SK-N-SH (cell line): Measurements from ENCODE around the gene TPGS1.

Source experiments
- CTCF ChIP-seq: fragments of 200-600 bp; sonication (generic); IDR thresholded peaks from 2 replicates; pipeline ENCODE4 v1.6.1; 2017; ENCODE audit warnings: antibody characterized with exemption, mild to moderate bottlenecking, moderate library complexity
- EP300 ChIP-seq, 2 experiments: IDR thresholded peaks; 2 replicates each; pipeline versions ENCODE4 v1.4.0 to v1.6.1; 2012; ENCODE audit warnings: borderline replicate concordance in 1 of 2, low read depth in 1 of 2, low read length in 1 of 2
- GABPA ChIP-seq: IDR thresholded peaks from 2 replicates; pipeline ENCODE4 v1.4.0; 2012; ENCODE audit warnings: low read depth, mild to moderate bottlenecking
- MAX ChIP-seq: IDR thresholded peaks from 2 replicates; pipeline ENCODE4 v1.4.0; 2012; ENCODE audit warnings: low read depth
- USF2 ChIP-seq: fragments of 150-350 bp; IDR thresholded peaks from 2 replicates; pipeline ENCODE4 v1.6.1; 2017; ENCODE audit warnings: antibody characterized with exemption, low read length, low read depth, borderline replicate concordance
- YY1 ChIP-seq: IDR thresholded peaks from 2 replicates; pipeline ENCODE4 v1.4.0; 2012; ENCODE audit warnings: low read depth, mild to moderate bottlenecking

- TF ChIP-seq CTCF (no peak), USF2 (no peak), EP300 (IDR thresholded peaks at IDR 0.05; ENCODE audit: borderline replicate concordance in 1 of 2, low read depth in 1 of 2, low read length in 1 of 2) (no peak), YY1 (no peak), MAX (no peak), GABPA (no peak)
These were observed 43.1 kb upstream of the TPGS1 start for GRCh38 chr19:464208-464545.
